ENCODE data around the gene DEFB129. TPM values are rescaled to one million over a fixed set of nuclear protein-coding genes. Genes with fewer than 3 reads are reported as not detected.
A peak's percentile ranks its signal among the peaks of the same experiment; 100 is the strongest.

The DEFB129 gene
- total and polyA plus RNA-seq, 2 experiments from 2014 or later: not detected

GRCh38 chr20:278607-279571 lies 51.8 kb downstream of the DEFB129 start:
- no peaks in the 10 kb centered on the region for H3K27me3 ChIP-seq
- H3K4me1 ChIP-seq (ENCODE audit: low read depth): no peaks in the 10 kb centered on the region
- H3K27ac ChIP-seq: no peak overlapping the region
- TF ChIP-seq CTCF (IDR thresholded peaks at IDR 0.05; ENCODE audit: low read depth, low read length): peak; percentile 20
- H3K4me3 ChIP-seq: no peak overlapping the region
- H3K9me3 ChIP-seq (ENCODE audit: low read depth): no peaks in the 10 kb centered on the region
- peak in 1 of 2 donors; percentile 52 for DNase-seq (ENCODE audit: low read depth in 1 of 2, low spot score in 1 of 2)
- H3K36me3 ChIP-seq: peaks cover 29% of the 10 kb centered on the region

Other genes with a start within 250 kb of the DEFB129 start
- gene DEFB125, start 139.6 kb upstream of the DEFB129 start, total RNA-seq: not detected in 2 replicates
- not detected in 2 replicates for gene DEFB125, start 139.6 kb upstream of the DEFB129 start, polyA plus RNA-seq
- not detected in 2 replicates for gene DEFB126, start 84.7 kb upstream of the DEFB129 start, total RNA-seq
- not detected in 2 replicates for gene DEFB126, start 84.7 kb upstream of the DEFB129 start, polyA plus RNA-seq
- not detected in 2 replicates for gene DEFB127, start 69.8 kb upstream of the DEFB129 start, total RNA-seq
- gene DEFB127, start 69.8 kb upstream of the DEFB129 start, polyA plus RNA-seq: not detected in 2 replicates
- gene DEFB128, start 37.5 kb upstream of the DEFB129 start, total RNA-seq: not detected in 2 replicates
- gene DEFB128, start 37.5 kb upstream of the DEFB129 start, polyA plus RNA-seq: not detected in 2 replicates
- not detected in 2 replicates for gene DEFB132, start 30.5 kb downstream of the DEFB129 start, total RNA-seq
- not detected in 2 replicates for gene DEFB132, start 30.5 kb downstream of the DEFB129 start, polyA plus RNA-seq
- gene C20orf96, start 63.5 kb downstream of the DEFB129 start, total RNA-seq: 6.2 and 9.3 TPM in 2 replicates
- 31.9 and 41.9 TPM in 2 replicates for gene C20orf96, start 63.5 kb downstream of the DEFB129 start, polyA plus RNA-seq
- 49.9 and 63.8 TPM in 2 replicates for gene ZCCHC3, start 70.3 kb downstream of the DEFB129 start, total RNA-seq
- gene ZCCHC3, start 70.3 kb downstream of the DEFB129 start, polyA plus RNA-seq: 43.7 and 53.1 TPM in 2 replicates
- gene SOX12, start 98.3 kb downstream of the DEFB129 start, total RNA-seq: 57.6 and 79.8 TPM in 2 replicates
- 41.9 and 49.9 TPM in 2 replicates for gene SOX12, start 98.3 kb downstream of the DEFB129 start, polyA plus RNA-seq
- gene NRSN2, start 119.9 kb downstream of the DEFB129 start, total RNA-seq: 111 and 190 TPM in 2 replicates
- 135 and 170 TPM in 2 replicates for gene NRSN2, start 119.9 kb downstream of the DEFB129 start, polyA plus RNA-seq
- 7.0 and 9.0 TPM in 2 replicates for gene TRIB3, start 153.5 kb downstream of the DEFB129 start, total RNA-seq
- gene TRIB3, start 153.5 kb downstream of the DEFB129 start, polyA plus RNA-seq: 5.3 and 7.2 TPM in 2 replicates
- gene RBCK1, start 181.0 kb downstream of the DEFB129 start, total RNA-seq: 81.3 and 104 TPM in 2 replicates
- gene RBCK1, start 181.0 kb downstream of the DEFB129 start, polyA plus RNA-seq: 51.5 and 75.9 TPM in 2 replicates
- 34.4 and 40.0 TPM in 2 replicates for gene TBC1D20, start 235.3 kb downstream of the DEFB129 start, total RNA-seq
- 29.0 and 31.3 TPM in 2 replicates for gene TBC1D20, start 235.3 kb downstream of the DEFB129 start, polyA plus RNA-seq

Measured in cardiac muscle cell (in vitro differentiated cells and primary cell).